Epithelial cell of prostate (primary cell): ENCODE data around the gene PRKCH.

Experiments used
- DNase-seq: peaks from one replicate; pipeline ENCODE4 v3.0.0-alpha.2; 2011; ENCODE audit warnings: low read depth, low spot score
- H3K27ac ChIP-seq: fragments of 450-650 bp; 2 replicates; pipeline ENCODE4 v1.5.1; 2017; ENCODE audit warnings: mild to moderate bottlenecking

The PRKCH gene

GRCh38 chr14:61567838-61568571 is 246.6 kb downstream of the PRKCH start:
- peak overlapping the region; percentile 99 for H3K27ac ChIP-seq
- no peak for DNase-seq

- no peak for DNase-seq
- peak overlapping the region; percentile 99 for H3K27ac ChIP-seq
Observed at GRCh38 chr14:61568572-61569011, 247.2 kb downstream of the PRKCH start.

- peak overlapping the region; percentile 99 for H3K27ac ChIP-seq
- DNase-seq: no peak
Observed at GRCh38 chr14:61569308-61569707, 247.9 kb downstream of the PRKCH start.

- peak; percentile 91 for DNase-seq
- H3K27ac ChIP-seq: peak overlapping the region; percentile 99
Observed at GRCh38 chr14:61569812-61570548, 248.6 kb downstream of the PRKCH start.

- no peak for DNase-seq
- peak overlapping the region; percentile 99 for H3K27ac ChIP-seq
Observed at GRCh38 chr14:61570549-61571290, 249.3 kb downstream of the PRKCH start.

GRCh38 chr14:61571917-61572316 is 250.5 kb downstream of the PRKCH start:
- no peak overlapping the region for H3K27ac ChIP-seq
- DNase-seq: no peak

GRCh38 chr14:61573321-61573720 is 251.9 kb downstream of the PRKCH start:
- no peak for DNase-seq
- peak overlapping the region; percentile 67 for H3K27ac ChIP-seq

GRCh38 chr14:61573748-61574513 is 252.6 kb downstream of the PRKCH start:
- H3K27ac ChIP-seq: peak overlapping the region; percentile 67
- DNase-seq: no peak

- no peak for DNase-seq
- H3K27ac ChIP-seq: peak overlapping the region; percentile 67
Observed at GRCh38 chr14:61574514-61574807, 253.1 kb downstream of the PRKCH start.

GRCh38 chr14:61575126-61575525 is 253.7 kb downstream of the PRKCH start:
- DNase-seq: no peak
- H3K27ac ChIP-seq: peak overlapping the region; percentile 67

- peak overlapping the region; percentile 30 for H3K27ac ChIP-seq
- DNase-seq: no peak
Observed at GRCh38 chr14:61575551-61576150, 254.3 kb downstream of the PRKCH start.

- no peak overlapping the region for H3K27ac ChIP-seq
- no peak for DNase-seq
Observed at GRCh38 chr14:61577506-61577931, 256.1 kb downstream of the PRKCH start.

- DNase-seq: no peak
- no peak overlapping the region for H3K27ac ChIP-seq
Observed at GRCh38 chr14:61578745-61579144, 257.4 kb downstream of the PRKCH start.

- no peak for DNase-seq
- no peak overlapping the region for H3K27ac ChIP-seq
Observed at GRCh38 chr14:61581340-61581739, 260.0 kb downstream of the PRKCH start.

GRCh38 chr14:61581955-61582615 is 260.7 kb downstream of the PRKCH start:
- no peak for DNase-seq
- H3K27ac ChIP-seq: no peak overlapping the region

GRCh38 chr14:61582815-61583214 is 261.4 kb downstream of the PRKCH start:
- DNase-seq: no peak
- no peak overlapping the region for H3K27ac ChIP-seq

- peak overlapping the region; percentile 97 for H3K27ac ChIP-seq
- DNase-seq: no peak
Observed at GRCh38 chr14:61584331-61584741, 263.0 kb downstream of the PRKCH start.

GRCh38 chr14:61585598-61586543 is 264.5 kb downstream of the PRKCH start:
- no peak for DNase-seq
- peak overlapping the region; percentile 97 for H3K27ac ChIP-seq
